ENCODE data around the gene SNX32.

- TF ChIP-seq SREBF1 (IDR thresholded peaks at IDR 0.05; ENCODE audit: borderline replicate concordance, low read depth, low read length) (no peak), MEIS2 (IDR thresholded peaks at IDR 0.05; ENCODE audit: partially characterized antibody) (no peak), CEBPB (tag; IDR thresholded peaks at IDR 0.05) (no peak), POLR2AphosphoS5 (IDR thresholded peaks at IDR 0.05; ENCODE audit: control insufficient read depth, insufficient read depth, low read depth, low read length) (peak; percentile 63; the same call in 1 of the 2 replicates), HMG20B (CRISPR knock-in tag; IDR thresholded peaks at IDR 0.05) (no peak), CTCF (IDR thresholded peaks at IDR 0.05 in 2 of 3, conservative IDR thresholded peaks at IDR 0.05 in 1 of 3; ENCODE audit: insufficient read depth in 2 of 3, low read depth in 1 of 3, low read length in 3 of 3) (peak; percentile 53 to 65 (median 56)), IRF1 (CRISPR knock-in tag; IDR thresholded peaks at IDR 0.05; ENCODE audit: borderline replicate concordance) (no peak), SMARCC2 (IDR thresholded peaks at IDR 0.05; ENCODE audit: low read depth) (no peak), ZBTB40 (IDR thresholded peaks at IDR 0.05) (no peak), ZBTB40 (CRISPR knock-in tag; IDR thresholded peaks at IDR 0.05) (0 out of 2 replicates have a peak, but pooled peaks have one; percentile 5), RFX5 (IDR thresholded peaks at IDR 0.05; ENCODE audit: low read depth, low read length) (no peak), KLF6 (CRISPR knock-in tag; IDR thresholded peaks at IDR 0.05; ENCODE audit: borderline replicate concordance) (no peak), POLR2A (conservative IDR thresholded peaks at IDR 0.05) (peak; percentile 76)
Measured at GRCh38 chr11:65891219-65892136, 57.7 kb downstream of the SNX32 start.
